GM19240 (cell line): Measurements from ENCODE around the gene PARP2.
"Not testable (repeated sequence)": the region's sequence is repeated elsewhere in the genome, so short reads cannot be mapped to it uniquely, and the experiment has no call there.

ENCODE experiments used
- DNase-seq: peaks from one replicate; pipeline ENCODE4 v3.0.0; 2011; ENCODE audit warnings: low spot score; ENCODE audit not compliant: insufficient read length

Gene PARP2

DNA sequence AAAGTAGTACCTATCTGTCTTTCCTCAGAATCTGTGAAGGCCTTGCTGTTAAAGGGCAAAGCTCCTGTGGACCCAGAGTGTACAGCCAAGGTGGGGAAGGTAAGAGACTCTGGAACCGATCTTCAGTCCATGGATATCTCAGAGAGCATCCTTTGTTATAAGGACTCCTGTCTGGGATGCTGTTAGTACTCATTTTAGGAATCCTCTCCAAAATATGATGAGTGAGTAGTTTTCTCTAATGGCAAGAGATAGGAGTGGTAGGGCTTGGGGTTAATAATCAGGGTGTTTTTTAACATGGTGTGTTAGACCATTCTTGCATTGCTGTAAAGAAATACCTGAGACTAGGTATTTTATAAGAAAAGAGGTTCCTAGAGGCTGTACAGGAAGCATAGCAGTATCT is 1.9 kb downstream of the PARP2 start:
- no peak for DNase-seq

DNA sequence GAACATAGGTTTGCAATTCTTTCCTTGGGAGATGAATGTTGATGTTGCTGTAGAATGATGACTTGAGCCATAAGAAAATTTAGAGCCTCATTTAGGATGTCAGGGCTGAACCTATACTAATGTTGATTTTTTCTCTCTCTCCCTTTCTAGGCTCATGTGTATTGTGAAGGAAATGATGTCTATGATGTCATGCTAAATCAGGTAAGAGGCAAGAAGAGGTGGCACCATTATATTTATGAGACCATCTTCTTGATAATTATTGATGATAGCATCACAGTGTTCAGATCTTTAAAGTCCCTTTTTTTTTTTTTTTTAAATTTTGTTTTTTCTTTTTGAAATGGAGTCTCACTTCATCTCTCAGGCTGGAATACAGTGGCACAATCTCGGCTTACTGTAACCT is 3.3 kb downstream of the PARP2 start:
- no peak for DNase-seq

- no peak for DNase-seq
These were observed 4.3 kb downstream of the PARP2 start for GRCh38 chr14:20347747-20348146.

- DNase-seq, result no peak
These were observed 6.8 kb downstream of the PARP2 start for GRCh38 chr14:20350282-20350681.

GRCh38 chr14:20350860-20351259 is 7.4 kb downstream of the PARP2 start:
- DNase-seq, result no peak

- DNase-seq, result no peak
These were observed 13.0 kb downstream of the PARP2 start for GRCh38 chr14:20356422-20356821.

DNA sequence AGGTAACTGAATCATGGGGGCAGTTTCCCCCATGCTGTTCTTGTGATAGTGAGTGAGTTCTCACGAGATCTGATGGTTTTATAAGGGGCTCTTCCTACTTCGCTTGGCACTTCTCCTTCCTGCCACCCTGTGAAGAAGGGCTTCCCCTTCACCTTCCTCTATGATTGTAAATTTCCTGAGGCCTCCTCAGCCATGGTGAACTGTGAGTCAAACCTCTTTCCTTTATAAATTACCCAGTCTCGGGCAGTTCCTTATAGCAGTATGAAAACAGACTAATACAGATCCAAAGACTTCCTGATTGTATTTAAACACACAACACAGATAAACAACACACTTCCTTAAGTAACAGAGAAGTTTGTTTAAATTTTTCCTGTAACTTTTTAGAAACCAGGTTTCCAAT is 15.0 kb downstream of the PARP2 start:
- DNase-seq, result not testable (repeated sequence)

DNA sequence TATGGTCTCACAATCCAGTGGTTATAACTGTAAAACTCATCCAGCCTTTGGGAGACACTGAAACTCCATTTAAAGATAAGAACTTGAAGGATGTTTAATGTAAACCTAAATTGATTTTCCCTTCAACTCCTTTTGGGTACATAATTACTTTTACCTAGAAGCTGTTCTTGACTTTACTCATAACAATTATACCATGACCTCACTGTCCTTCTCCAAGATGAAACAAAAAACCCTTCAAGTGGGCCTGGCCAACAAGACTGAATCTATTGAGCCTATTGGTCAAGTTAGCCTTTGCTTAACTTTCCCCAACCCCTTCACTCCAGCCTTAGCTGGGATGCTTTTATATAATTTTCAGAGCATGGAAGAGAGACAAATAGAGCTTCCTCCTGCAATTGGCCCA is 22.5 kb downstream of the PARP2 start:
- no peak for DNase-seq

- DNase-seq, result no peak
These were observed 29.4 kb downstream of the PARP2 start for GRCh38 chr14:20372796-20373195.

- DNase-seq, result no peak
These were observed 32.0 kb downstream of the PARP2 start for GRCh38 chr14:20375471-20375870.

GRCh38 chr14:20376071-20376588 is 32.7 kb downstream of the PARP2 start:
- DNase-seq, result no peak

- DNase-seq, result no peak
These were observed 33.7 kb downstream of the PARP2 start for GRCh38 chr14:20377171-20377570.

DNA sequence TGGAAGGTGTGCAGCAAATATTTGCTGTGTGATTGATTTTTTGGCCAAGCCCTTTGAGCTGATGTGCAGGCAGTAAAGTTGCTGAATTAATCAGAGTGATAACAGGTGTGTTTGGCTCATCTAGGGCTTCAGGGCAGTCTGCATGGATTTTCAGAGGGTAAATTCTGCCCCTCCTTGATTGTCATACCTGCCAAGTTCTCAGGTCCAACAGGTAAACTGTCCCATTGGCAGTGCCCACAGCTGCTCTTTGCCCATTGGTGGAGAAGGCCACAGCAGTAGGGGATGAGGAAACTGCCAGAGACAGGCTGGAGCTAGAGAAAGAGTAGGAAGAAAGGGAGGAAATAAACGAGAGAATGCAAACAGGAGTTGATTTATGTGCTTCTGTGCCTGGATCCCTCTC is 36.3 kb downstream of the PARP2 start:
- no peak for DNase-seq

- DNase-seq, result no peak
These were observed 37.2 kb downstream of the PARP2 start for GRCh38 chr14:20380681-20381080.

DNA sequence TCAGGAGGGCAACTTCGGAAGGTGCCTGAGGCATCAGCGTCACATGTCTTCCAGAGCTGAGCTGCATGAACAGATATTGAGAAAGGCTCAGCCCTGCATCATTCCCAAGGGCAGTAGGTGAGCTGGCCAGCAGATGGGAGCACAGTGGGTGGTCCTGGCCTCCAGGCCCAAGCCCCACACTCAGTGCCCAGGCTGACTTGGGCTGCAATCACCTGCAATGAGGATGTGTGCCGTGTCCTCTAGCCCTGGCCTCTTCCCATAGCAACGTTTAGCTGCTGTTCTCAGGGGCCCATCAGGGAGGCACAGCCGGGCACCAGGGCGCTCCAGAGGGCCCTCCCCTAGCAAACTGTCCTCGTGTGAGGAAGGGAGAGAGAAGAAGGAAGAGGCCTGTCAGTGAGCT is 37.9 kb downstream of the PARP2 start:
- DNase-seq, result no peak

DNA sequence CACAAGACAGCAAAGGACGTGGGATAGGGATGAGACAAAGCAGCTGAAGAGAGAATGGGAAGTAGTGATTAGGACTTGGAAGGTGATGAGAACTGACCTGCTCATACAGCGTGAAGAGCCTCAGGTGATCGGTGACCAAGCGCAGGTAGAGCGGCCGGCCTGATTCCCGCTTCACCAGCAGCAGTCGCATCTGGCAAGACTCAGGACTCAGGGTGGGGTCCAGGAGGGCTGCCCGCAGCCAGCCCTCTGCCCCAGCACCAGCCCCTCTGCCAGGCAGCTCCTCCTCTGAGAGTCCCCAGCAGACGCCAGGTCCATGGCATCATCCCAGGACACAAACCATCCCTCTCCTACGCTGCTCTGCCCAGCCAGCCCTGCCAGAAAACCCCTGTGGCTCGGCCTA is 39.1 kb downstream of the PARP2 start:
- no peak for DNase-seq

DNA sequence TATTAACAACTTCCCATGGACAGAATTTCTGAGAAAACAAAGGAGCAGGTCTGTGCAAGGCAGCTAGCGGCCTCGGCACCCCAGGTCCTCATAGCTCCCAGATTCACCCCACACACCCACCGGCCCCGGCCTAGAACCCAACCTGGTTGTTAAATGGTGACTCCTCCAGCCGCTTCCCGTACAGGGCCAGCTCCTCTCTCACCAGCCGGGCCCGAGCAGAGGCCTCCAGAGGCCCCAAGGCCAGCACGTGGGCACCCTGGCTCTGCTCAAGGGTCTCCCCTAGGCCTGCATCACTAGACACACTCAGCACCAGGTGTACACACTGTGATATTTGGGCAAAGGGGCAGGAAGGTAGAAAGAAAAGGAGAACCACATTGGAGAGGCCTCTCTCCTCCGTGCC is 39.6 kb downstream of the PARP2 start:
- DNase-seq, result no peak

DNA sequence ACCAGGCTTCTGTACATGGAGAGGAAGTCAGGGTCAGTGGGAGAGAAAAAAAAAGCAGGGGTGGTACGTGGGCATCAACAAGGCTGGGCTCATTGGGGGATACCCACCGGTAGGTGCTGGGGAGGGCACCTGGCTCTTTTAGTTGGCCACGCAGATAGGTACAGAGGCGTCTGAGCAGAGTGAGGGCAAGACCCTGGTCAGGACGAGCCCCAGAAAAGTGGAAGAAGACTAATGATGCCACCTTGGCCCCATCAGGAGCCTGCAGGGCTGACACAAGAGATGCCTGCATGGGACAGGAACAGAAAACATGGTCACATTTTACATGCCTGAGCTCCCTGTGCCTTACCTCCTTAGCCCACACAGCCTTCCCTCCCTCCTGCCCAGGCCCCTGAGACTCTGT is 40.2 kb downstream of the PARP2 start:
- DNase-seq, result no peak

- DNase-seq, result no peak
These were observed 40.9 kb downstream of the PARP2 start for GRCh38 chr14:20384321-20384720.

GRCh38 chr14:20384886-20385285 is 41.5 kb downstream of the PARP2 start:
- no peak for DNase-seq

DNA sequence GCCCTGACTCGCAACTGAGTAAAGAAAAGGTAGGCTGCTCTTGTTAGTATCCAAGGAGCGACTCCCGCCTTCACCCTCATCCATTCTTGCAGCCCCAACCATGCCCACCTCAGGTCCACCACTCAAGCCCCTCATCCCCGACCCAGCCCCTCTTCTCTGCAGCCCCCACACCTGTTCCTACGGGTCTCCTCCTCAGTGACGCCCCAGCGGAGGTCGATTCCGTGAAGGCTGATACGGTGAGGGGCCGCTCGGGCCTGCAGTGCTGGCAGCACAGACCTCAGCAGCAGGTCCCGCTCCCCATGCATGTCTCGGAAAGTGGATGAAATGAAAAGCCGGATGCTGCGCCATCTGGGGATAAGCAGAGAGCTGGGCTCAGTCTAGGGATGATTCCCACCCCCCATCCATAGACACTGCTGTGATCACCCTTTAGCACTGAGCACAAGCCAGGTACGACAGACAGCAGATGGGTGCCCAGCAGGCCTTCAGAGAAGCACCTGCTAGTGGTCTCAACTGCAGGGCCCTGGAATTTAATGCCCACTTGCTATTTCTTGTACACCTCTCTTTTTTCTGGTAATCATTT is 42.9 kb downstream of the PARP2 start:
- DNase-seq, result no peak

DNA sequence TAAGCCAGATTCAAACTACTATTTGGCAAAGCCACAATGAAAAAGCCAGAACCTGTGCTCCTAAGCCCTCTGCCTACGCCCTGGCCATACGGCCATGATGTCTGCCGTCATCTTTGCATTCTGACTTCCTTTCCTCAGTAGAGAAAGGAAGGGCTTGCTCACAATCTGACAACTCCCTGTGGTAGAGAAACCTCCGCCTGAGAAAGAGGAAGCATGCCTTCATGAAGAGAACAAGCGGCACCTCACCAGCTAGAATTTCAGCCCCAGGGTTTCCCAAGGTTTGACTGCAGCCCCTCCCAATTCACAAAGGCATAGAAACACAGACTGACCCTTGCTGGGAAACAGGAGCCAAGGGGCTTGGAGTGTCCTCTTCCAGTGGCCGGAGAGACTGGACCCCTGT is 44.1 kb downstream of the PARP2 start:
- DNase-seq, result peak; percentile 41

DNA sequence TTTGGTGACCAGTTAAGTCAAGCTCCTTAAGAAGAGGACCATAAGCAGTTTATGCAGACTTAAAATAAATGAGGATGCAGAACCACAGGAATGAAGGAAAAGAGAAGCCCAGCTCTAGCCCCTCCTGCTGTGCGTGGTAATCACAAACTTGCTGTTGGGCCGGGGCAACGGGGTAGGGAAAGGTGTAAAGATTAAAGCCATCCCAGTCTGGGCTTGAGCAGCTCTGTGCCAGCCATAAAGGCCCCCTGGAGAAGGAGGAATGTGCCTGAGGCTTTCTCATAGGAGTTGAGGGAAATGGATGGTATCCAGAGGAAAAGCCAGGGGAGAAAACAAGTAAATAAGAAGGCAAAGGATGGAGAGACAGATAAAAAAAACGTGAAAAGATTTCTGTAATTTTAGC is 44.7 kb downstream of the PARP2 start:
- no peak for DNase-seq

GRCh38 chr14:20391505-20391904 is 48.1 kb downstream of the PARP2 start:
- DNase-seq, result no peak
